Astrocyte of the cerebellum (primary cell): ENCODE data around the gene RPS6KA5.

Experiments used
- DNase-seq: peaks from one replicate; pipeline ENCODE4 v3.0.0-alpha.2; 2011; ENCODE audit warnings: low read depth
- H3K4me3 ChIP-seq: 2 replicates; pipeline ENCODE4 v1.5.1; 2011; ENCODE audit warnings: mild to moderate bottlenecking, low read depth, low read length, moderate library complexity
- in situ Hi-C: cut with HindIII; loops from 2 replicates; pipeline ENCODE4 v1.10.0; 2017; ENCODE audit warnings: low sequenced_read_pairs
- TF ChIP-seq, protein P1 (sequence below): IDR thresholded peaks from 2 replicates; pipeline ENCODE4 v1.5.1; 2012; ENCODE audit warnings: low read length, low read depth, moderate library complexity, mild to moderate bottlenecking; ENCODE audit errors: missing control alignments

RPS6KA5 gene

DNA sequence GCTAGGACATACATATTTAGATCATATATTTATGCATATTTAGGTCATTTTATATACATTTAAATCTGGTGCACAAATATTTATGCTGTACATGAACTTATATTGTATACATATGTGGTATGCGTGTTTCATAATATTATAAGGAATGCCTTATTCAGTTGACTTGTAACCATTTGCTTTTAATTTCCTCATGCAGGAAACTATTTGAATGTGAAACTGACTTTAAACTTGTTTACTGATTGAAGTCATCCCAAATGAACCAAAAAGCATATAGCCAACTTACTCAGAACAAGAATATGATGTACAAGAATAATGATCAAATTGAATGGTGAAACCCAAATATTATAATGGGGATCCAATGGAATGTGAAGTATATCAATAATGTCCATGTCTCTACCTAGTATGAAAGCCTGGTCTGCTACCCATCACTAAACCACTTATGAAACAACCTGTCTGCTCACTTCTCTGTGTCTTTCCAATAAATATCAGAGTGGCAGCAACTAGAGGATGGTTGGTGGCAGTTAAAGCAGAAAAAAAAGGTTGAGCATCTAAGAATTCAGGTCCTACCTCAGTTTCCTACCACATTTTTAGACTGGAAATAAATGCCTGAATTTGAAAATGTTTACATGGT lies 38.3 kb downstream of the RPS6KA5 start:
- DNase-seq, result no peak
- H3K4me3 ChIP-seq, result no peak overlapping the region
- TF ChIP-seq, protein P1, sequence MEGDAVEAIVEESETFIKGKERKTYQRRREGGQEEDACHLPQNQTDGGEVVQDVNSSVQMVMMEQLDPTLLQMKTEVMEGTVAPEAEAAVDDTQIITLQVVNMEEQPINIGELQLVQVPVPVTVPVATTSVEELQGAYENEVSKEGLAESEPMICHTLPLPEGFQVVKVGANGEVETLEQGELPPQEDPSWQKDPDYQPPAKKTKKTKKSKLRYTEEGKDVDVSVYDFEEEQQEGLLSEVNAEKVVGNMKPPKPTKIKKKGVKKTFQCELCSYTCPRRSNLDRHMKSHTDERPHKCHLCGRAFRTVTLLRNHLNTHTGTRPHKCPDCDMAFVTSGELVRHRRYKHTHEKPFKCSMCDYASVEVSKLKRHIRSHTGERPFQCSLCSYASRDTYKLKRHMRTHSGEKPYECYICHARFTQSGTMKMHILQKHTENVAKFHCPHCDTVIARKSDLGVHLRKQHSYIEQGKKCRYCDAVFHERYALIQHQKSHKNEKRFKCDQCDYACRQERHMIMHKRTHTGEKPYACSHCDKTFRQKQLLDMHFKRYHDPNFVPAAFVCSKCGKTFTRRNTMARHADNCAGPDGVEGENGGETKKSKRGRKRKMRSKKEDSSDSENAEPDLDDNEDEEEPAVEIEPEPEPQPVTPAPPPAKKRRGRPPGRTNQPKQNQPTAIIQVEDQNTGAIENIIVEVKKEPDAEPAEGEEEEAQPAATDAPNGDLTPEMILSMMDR, result no peak
- in situ Hi-C loops, result no loop called here

DNA sequence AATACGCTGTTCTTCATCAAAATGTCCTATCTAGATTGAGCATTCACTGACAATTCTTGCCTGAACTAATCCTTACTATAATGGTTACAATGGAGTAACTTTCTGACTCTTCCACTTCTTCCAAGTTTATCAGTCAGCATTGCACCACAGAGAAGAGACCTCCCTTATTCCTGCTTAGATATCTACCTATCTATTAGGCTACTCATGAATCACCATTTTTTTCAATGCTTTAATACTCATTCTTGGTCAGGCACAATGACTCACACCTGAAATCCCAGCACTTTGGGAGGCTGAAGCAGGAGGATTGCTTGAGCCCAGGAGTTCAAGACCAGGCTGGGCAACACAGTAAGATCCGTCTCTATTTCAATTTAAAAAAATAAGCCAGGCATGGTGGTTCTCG lies 39.3 kb downstream of the RPS6KA5 start:
- no peak overlapping the region for H3K4me3 ChIP-seq
- no peak for DNase-seq
- in situ Hi-C loops, result no loop called here
- TF ChIP-seq, protein P1, result no peak

DNA sequence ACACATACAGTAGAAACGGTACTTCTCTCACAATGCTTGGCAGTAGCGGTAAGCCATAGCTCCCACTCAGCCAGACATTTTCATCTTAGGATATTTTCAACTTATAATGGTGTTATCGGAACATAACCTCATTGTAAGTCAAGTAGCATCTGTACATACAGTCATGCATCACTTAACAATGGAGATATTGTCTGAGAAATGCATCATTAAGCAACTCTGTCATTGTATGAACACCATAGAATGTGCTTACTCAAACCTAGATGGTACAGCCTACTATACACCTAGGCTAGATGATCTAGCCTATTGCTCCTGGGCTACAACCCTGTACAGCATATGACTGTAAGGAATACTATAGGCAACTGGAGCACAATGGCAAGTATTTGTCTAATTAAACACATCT lies 40.8 kb downstream of the RPS6KA5 start:
- DNase-seq, result no peak
- in situ Hi-C loops, result no loop called here
- no peak overlapping the region for H3K4me3 ChIP-seq
- TF ChIP-seq, protein P1, result no peak

DNA sequence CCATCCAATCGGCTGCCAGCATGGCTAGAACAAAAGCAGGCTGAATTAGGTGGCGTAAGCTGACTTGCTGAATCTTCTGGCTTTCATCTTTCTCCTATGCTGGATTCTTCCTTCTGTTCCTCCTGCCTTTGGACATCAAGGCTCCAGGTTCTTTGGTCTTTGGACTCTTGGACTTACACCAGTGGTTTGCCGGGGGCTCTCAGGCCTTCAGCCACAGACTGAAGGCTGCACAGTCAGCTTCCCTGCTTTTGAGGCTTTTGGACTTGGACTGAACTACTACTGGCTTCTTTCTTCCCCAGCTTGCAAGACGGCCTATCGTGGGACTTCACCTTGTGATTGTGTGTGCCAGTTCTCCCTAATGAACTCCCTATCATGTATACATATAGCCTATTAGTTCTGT lies 42.0 kb downstream of the RPS6KA5 start:
- in situ Hi-C loops, result no loop called here
- H3K4me3 ChIP-seq, result no peak overlapping the region
- TF ChIP-seq, protein P1, result no peak
- no peak for DNase-seq

DNA sequence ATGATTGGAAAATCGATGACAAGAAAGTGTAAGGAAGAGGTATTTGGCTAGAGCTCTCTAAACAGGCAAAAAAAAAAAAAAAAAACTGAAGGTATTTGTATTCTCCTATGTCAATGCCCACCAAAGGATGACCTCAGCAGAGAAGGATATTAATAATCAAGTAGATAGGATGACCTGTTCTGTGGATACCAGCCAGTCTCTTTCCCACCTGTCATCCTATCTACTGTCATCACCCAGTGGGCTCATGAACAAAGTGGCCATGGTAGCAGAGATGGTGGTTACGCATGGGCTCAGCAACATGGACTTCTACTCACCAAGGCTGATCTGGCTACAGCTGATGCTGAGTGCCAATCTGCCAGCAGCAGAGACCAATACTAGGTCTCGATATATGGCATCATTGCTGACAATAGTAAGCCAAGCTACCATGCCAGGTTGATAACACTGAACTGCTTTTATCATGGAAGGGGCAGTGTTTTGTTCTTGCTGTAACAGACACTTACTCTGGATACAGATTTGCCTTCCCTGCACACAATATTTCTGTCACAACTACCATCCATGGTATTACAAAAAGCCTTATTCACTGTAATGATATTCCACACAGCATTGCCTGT lies 43.5 kb downstream of the RPS6KA5 start:
- no peak for DNase-seq
- in situ Hi-C loops, result no loop called here
- H3K4me3 ChIP-seq, result no peak overlapping the region
- TF ChIP-seq, protein P1, result no peak

DNA sequence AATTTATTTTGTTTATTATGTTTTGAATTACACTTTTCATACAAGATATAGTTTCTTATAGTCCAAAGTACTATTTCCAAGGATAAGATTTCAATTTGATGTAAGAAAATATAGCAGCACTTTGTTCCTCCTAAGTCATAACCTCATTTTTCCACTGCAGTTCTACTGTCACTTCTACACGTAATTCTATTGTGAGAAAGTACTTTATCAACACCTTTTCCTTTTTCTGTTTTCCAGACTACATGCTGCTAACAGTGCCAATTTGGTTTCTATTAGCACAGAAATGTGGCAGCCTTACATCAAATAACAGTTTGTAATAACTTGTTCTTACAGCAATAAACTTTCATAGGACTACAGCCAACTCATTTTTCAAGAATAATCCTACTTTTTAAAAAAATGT lies 45.0 kb downstream of the RPS6KA5 start:
- TF ChIP-seq, protein P1, result no peak
- in situ Hi-C loops, result no loop called here

More for the DNA sequence above, 45.0 kb downstream of the RPS6KA5 start:
- H3K4me3 ChIP-seq, result no peak overlapping the region
- no peak for DNase-seq
